Posterior vena cava (tissue), 2 donors: Measurements from ENCODE around the gene RBCK1. TPM values are rescaled to one million over a fixed set of nuclear protein-coding genes. Genes with fewer than 3 reads are reported as not detected.

Experiments
- DNase-seq: peaks from one replicate; pipeline ENCODE4 v3.0.0-alpha.2; 2020; ENCODE audit warnings: low spot score
- intact Hi-C, 2 donors: fragments of 100-400 bp; cut with DNase I; formaldehyde crosslinking; loops; one replicate each; pipeline versions ENCODE4 v1.14.1 to v1.14.2; 2022 to 2023
- total RNA-seq, 2 donors: library from RNA; stranded (reverse); fragmentation: NEBNext Ultra II Directional; extraction: Animal tissue kit (Norgen Biotek cat#: 25700); gene quantifications; one replicate each; pipeline ENCODE4 v1.2.1, GENCODE V29; 2021
- donor health status: DM: yes; HTN: yes; CAD: no.
- donor health status: DM: yes; HTN: yes; CAD: no.

RBCK1 gene
- total RNA-seq, 2 donors from 2014 or later, result 46.7 to 54.4 TPM

DNA sequence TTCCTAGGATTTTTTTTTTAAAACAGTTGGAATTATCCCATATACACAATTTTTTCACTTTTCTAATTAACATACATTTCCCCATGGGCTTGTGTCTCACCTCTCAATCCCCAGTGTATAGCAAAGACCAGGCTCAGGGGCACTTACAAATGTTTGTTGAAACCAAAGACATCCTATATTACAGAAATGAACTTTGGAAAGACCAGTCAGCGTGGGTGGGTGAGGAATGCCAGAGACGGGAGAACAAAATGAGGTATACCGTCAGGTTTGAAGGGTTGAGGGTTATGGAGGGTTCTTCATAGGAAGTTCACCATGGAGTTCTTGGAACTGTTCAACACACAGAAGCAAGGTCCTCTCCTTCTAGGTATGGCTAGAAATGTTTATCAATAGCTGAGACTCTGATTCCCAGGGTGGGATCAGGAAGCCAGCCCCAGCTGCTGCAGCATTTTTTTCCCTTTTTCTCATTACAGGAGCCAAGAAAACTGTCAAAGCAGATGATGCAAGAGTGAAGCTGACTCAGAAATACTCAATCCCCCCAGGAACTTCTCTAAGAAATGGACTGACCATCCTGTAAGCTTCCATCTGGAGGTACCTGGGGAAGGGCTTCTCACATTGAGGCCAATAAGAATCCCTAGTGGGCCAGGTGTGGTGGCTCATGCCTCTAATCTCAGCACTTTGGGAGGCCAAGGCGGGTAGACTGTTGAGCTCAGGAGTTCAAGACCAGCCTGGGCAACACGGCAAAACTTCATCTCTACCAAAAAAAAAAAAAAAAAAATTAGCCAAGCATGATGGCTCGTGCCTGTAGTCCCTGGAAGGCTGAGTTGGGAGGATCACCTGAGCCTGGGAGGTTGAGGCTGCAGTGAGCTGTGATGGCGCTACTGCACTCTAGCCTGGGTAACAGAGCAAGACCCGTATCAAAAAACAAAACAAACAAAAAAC, 70.2 kb downstream of the RBCK1 start:
- intact Hi-C loops, result loop anchor here (5.0 kb wide), 1 partner anchor 126 kb away; no protein-coding TSS in a partner anchor

DNA sequence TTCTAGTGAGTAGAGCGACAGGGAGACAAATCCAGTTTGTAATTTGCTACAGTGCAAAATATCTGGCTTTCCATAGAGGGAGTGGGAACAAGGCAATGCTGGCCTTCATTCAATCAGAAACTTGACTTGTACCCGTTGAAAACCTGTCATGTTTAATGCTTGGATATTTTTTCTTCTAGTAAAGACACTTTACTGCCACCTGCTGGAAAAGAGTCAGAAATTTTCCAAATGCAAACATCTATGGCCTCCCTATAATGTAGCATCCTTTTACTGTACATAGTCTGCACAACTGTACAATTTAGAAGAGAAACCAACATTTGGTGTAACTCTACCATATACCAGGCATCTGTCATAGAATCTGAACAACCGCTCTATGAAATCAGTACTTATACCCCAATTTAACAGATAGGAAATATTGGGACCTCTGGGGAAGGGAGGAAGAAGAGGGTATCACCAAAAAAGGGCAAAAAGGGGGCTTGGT, 70.9 kb downstream of the RBCK1 start:
- intact Hi-C loops, result loop anchor here (5.0 kb wide), 1 partner anchor 127 kb away; no protein-coding TSS in a partner anchor
- no peak for DNase-seq

More for the DNA sequence above, 70.2 kb downstream of the RBCK1 start:
- no peak for DNase-seq

DNA sequence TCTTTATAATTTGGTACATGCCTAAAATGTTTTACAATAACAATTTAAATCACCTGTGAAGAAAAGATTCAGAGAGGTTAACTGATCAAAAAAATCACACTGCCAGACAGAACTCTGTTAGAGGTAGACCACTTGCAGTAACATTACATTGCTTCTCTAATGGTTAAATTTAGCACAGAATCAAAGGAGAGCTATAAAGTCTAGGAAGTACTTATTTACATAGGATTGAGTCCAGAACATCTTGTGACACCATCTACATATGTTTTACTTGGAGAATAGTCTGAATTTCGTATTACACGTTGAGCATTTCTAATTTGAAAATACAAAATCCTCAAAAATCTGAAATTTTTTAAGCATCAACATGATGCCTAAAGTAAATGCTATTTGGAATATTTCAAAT, 71.4 kb downstream of the RBCK1 start:
- DNase-seq, result no peak
- intact Hi-C loops, result loop anchor here (5.0 kb wide), 1 partner anchor 127 kb away; no protein-coding TSS in a partner anchor

DNA sequence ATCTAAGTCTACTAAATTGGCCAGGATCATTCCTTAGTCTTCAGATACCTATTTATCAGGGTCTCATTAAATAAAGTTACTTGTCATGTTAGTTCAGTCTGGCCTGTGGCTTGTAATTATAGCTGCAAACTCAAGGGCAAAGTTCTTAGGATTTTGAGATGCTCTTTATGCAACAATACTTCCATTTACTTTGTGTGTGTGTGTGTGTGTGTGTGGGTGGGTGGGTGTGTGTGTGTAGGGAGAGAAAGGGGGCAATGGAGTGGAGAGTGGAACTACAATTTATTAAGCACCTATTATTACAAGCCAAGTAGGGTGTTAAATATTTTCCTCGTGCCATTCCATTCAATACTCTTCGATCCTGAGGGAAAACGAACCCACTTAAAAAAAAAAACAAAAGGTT, 71.9 kb downstream of the RBCK1 start:
- no peak for DNase-seq
- intact Hi-C loops, result no loop called here

DNA sequence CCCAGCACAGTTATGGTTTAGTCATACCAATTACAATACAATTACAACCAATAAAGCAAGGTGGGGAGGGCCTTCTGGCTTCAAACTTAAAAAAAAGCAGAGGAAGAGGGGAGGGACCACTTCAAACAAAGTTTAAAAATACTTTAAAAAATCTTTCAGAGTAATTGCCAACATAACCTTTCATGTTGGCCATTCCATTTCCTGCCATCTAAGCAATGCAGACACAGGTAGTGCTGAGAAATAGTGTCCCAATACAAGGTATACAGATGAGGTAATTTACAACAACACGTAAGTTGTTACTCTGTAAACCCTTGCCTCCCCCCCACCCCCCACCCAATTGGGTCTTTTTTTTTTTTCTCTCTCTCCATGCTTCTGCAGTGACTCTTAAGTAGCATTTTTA, 73.1 kb downstream of the RBCK1 start:
- no peak for DNase-seq
- intact Hi-C loops, result no loop called here

Other genes with a start within 250 kb of the RBCK1 start
- not detected for gene DEFB128, start 218.6 kb upstream of the RBCK1 start, total RNA-seq
- gene DEFB129, start 181.0 kb upstream of the RBCK1 start, total RNA-seq, result not detected
- not detected for gene DEFB132, start 150.6 kb upstream of the RBCK1 start, total RNA-seq
- gene C20orf96, start 117.5 kb upstream of the RBCK1 start, total RNA-seq, result 1 to 10 TPM; 4.3 to 4.5 TPM
- gene ZCCHC3, start 110.7 kb upstream of the RBCK1 start, total RNA-seq, result 10 to 100 TPM; 10.1 to 10.9 TPM
- 1 to 10 TPM; 6.6 to 9.5 TPM for gene SOX12, start 82.7 kb upstream of the RBCK1 start, total RNA-seq
- 10 to 100 TPM; 44.2 to 51.0 TPM for gene NRSN2, start 61.2 kb upstream of the RBCK1 start, total RNA-seq
- 10 to 100 TPM in 1 of 2 donors, 1 to 10 TPM in 1; 7.8 to 12.6 TPM for gene TRIB3, start 27.5 kb upstream of the RBCK1 start, total RNA-seq
- gene TBC1D20, start 54.2 kb downstream of the RBCK1 start, total RNA-seq, result 10 to 100 TPM; 28.7 to 33.0 TPM
- gene CSNK2A1, start 135.5 kb downstream of the RBCK1 start, total RNA-seq, result 10 to 100 TPM; 71.4 to 74.8 TPM
- 1 to 10 TPM; 2.2 to 2.5 TPM for gene TCF15, start 202.0 kb downstream of the RBCK1 start, total RNA-seq
- 10 to 100 TPM; 17.9 to 23.4 TPM for gene SRXN1, start 244.9 kb downstream of the RBCK1 start, total RNA-seq